Smooth muscle cell (in vitro differentiated cells): Measurements from ENCODE around the gene MICU2. TPM values are rescaled to one million over a fixed set of nuclear protein-coding genes. Genes with fewer than 3 reads are reported as not detected.

ENCODE experiments used
- DNase-seq: peaks from one replicate; lab custom pipeline; 2025; ENCODE audit not compliant: unreplicated experiment; lab: John Stamatoyannopoulos, UW
- H2AFZ ChIP-seq: fragments of 200-600 bp; sonication (generic); 2 replicates; pipeline ENCODE4 v1.6.0; 2016; ENCODE audit warnings: antibody characterized with exemption, low read depth, mild to moderate bottlenecking
- H3F3A ChIP-seq: fragments of 200-600 bp; sonication (generic); 2 replicates; pipeline ENCODE4 v1.6.0; 2017; ENCODE audit warnings: antibody characterized with exemption, low read depth
- H3K27ac ChIP-seq: fragments of 200-600 bp; sonication (generic); 2 replicates; pipeline ENCODE4 v1.5.1; 2016; ENCODE audit warnings: low read depth, mild to moderate bottlenecking
- H3K27me3 ChIP-seq: fragments of 200-600 bp; sonication (generic); 2 replicates; pipeline ENCODE4 v1.6.1; 2016; ENCODE audit warnings: low read depth, mild to moderate bottlenecking
- H3K36me3 ChIP-seq: fragments of 200-600 bp; sonication (generic); 2 replicates; pipeline ENCODE4 v1.5.1; 2016; ENCODE audit warnings: low read depth
- H3K4me1 ChIP-seq: fragments of 200-600 bp; sonication (generic); 2 replicates; pipeline ENCODE4 v1.5.1; 2016; ENCODE audit warnings: low read depth
- H3K4me2 ChIP-seq: fragments of 200-600 bp; sonication (generic); 2 replicates; pipeline ENCODE4 v1.6.0; 2016; ENCODE audit warnings: mild to moderate bottlenecking
- H3K4me3 ChIP-seq: fragments of 200-600 bp; sonication (generic); 2 replicates; pipeline ENCODE4 v1.5.1; 2016; ENCODE audit warnings: mild to moderate bottlenecking
- H3K79me2 ChIP-seq: fragments of 200-600 bp; sonication (generic); 2 replicates; pipeline ENCODE4 v1.6.0; 2016; ENCODE audit warnings: low read depth, mild to moderate bottlenecking
- H3K9ac ChIP-seq: fragments of 200-600 bp; sonication (generic); 2 replicates; pipeline ENCODE4 v1.6.0; 2016; ENCODE audit warnings: low read depth
- H3K9me3 ChIP-seq: fragments of 200-600 bp; sonication (generic); replicated peaks from 2 replicates; pipeline ENCODE4 v1.5.1; 2016; ENCODE audit warnings: low read depth
- H4K20me1 ChIP-seq: fragments of 200-600 bp; sonication (generic); 2 replicates; pipeline ENCODE4 v1.6.0; 2016; ENCODE audit warnings: low read depth
- CTCF ChIP-seq: fragments of 200-600 bp; sonication (generic); IDR thresholded peaks from 2 replicates; pipeline ENCODE4 v1.5.1; 2017; ENCODE audit warnings: borderline replicate concordance, mild to moderate bottlenecking, antibody characterized with exemption; ENCODE audit not compliant: insufficient read depth, poor library complexity, severe bottlenecking
- WGBS: methylation state at CpG from one replicate; pipeline ENCODE4 v1.1.7; 2016; ENCODE audit warnings: low lambda C conversion rate; 5-methylcytosine and 5-hydroxymethylcytosine counted together
- polyA plus RNA-seq: library from polyadenylated mRNA; unstranded; fragments of >200 nt; fragmentation: Nextera tagmentation; extraction: Ambion mirVana; gene quantifications from 2 replicates; pipeline ENCODE4 v1.2.1, GENCODE V29; 2016
- total RNA-seq: library from RNA; depleted of rRNA; stranded (reverse); fragments of >200 nt; gene quantifications from 2 replicates; pipeline ENCODE4 v1.2.3, GENCODE V29; 2014

The MICU2 gene
- total and polyA plus RNA-seq, 2 experiments from 2014 or later = 40.2 to 86.5 TPM

DNA sequence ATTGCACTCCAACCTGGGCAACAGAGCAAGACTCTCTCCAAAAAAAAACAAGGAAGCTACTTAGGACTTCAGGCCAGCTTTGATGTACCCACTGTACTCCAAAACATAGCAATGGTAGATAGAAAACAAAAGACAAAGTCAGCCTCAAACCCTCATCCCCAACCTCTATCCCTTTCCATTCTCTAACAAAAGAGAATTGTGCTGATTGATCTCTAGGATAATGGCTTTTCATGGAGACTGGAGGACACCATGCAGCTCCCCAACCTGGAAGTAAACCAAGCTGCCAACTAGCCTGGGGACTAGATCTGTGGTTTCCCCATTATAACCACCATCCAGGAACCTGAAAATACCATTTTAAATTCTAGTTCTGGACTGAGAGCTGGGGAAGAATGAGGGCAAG, 140.5 kb downstream of the MICU2 start:
- Histone ChIP-seq H3K36me3 (no peaks in the 10 kb centered on the region), H3K4me1 (no peaks in the 10 kb centered on the region), H3K9me3 (no peaks in the 10 kb centered on the region), H3K9ac (no peak overlapping the region), H3F3A (no peaks in the 10 kb centered on the region), H2AFZ (no peak overlapping the region), H3K79me2 (peaks cover 3% of the 10 kb centered on the region), H3K4me2 (no peak overlapping the region), H3K27ac (no peak overlapping the region), H3K4me3 (no peak overlapping the region), H4K20me1 (no peaks in the 10 kb centered on the region), H3K27me3 (no peaks in the 10 kb centered on the region)
- no peak for TF ChIP-seq CTCF
- no peak for DNase-seq

GRCh38 chr13:21461131-21461530, 142.8 kb downstream of the MICU2 start:
- H3K79me2 ChIP-seq = peaks cover 26% of the 10 kb centered on the region
- no peaks in the 10 kb centered on the region for H3F3A ChIP-seq
- H3K27ac ChIP-seq = no peak overlapping the region
- no peak for TF ChIP-seq CTCF
- H3K9ac ChIP-seq = no peak overlapping the region
- H3K9me3 ChIP-seq = no peaks in the 10 kb centered on the region
- H2AFZ ChIP-seq = no peak overlapping the region
- no peaks in the 10 kb centered on the region for H3K27me3 ChIP-seq
- no peaks in the 10 kb centered on the region for H3K36me3 ChIP-seq
- no peak overlapping the region for H3K4me2 ChIP-seq
- DNase-seq = no peak
- no peak overlapping the region for H3K4me3 ChIP-seq
- peaks cover 23% of the 10 kb centered on the region for H4K20me1 ChIP-seq
- H3K4me1 ChIP-seq = peaks cover 14% of the 10 kb centered on the region
- 77% methylated on average over 3 of the region's 3 CpGs for WGBS

GRCh38 chr13:21458813-21459701, 144.9 kb downstream of the MICU2 start, which contains the start of gene ZDHHC20:
Gene ZDHHC20, minus strand, starts transcription at chr13:21459303. Its CDS starts 132 bp downstream, at chr13:21459171.
- Histone ChIP-seq H4K20me1 (peaks cover 35% of the 10 kb centered on the region), H3K4me1 (peaks cover 14% of the 10 kb centered on the region), H3K79me2 (peaks cover 47% of the 10 kb centered on the region), H3K27me3 (no peaks in the 10 kb centered on the region), H3F3A (no peaks in the 10 kb centered on the region), H3K4me3 (peak within 1 kb of the TSS; percentile 90), H3K9ac (peak within 1 kb of the TSS; percentile 94), H3K36me3 (no peaks in the 10 kb centered on the region), H3K9me3 (no peaks in the 10 kb centered on the region), H2AFZ (peak within 1 kb of the TSS; percentile 82), H3K27ac (peak within 1 kb of the TSS; percentile 86), H3K4me2 (peak within 1 kb of the TSS; percentile 95)
- TF ChIP-seq CTCF = no peak
- WGBS = under 1% methylated on average over 66 of the region's 107 CpGs
- peak; percentile 83 for DNase-seq
